Renal cortical epithelial cell (primary cell): ENCODE results near the gene SYCP3. TPM values are rescaled to one million over a fixed set of nuclear protein-coding genes. Genes with fewer than 3 reads are reported as not detected.

Experiments
- DNase-seq: peaks from one replicate; pipeline ENCODE4 v3.0.0-alpha.2; 2011; ENCODE audit warnings: low read depth
- total RNA-seq: library from RNA; depleted of rRNA; stranded (reverse); fragments of >200 nt; gene quantifications from 2 replicates; pipeline ENCODE4 v1.2.3, GENCODE V29; 2014

The SYCP3 gene
- total RNA-seq, 1 donor from 2014 or later = 0.15 TPM

DNA sequence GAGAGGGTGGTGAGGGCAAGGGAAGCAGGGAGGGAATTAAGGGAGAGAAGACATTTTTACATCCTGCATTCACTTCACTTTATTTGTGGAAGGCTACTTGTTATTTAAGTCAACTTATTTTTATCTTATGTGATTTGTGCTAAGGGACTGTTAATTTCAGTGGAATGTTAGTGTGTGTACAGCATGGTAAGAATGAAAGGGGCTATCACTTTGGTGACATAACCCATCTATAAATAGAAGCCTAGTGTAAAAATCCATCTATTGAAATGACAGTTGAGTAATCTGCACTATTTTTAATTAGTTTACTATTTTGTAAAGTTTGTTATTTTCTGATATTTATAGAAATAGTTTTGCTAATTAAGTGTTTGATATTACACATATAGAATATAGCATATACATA lies 58.6 kb downstream of the SYCP3 start:
- no peak for DNase-seq

DNA sequence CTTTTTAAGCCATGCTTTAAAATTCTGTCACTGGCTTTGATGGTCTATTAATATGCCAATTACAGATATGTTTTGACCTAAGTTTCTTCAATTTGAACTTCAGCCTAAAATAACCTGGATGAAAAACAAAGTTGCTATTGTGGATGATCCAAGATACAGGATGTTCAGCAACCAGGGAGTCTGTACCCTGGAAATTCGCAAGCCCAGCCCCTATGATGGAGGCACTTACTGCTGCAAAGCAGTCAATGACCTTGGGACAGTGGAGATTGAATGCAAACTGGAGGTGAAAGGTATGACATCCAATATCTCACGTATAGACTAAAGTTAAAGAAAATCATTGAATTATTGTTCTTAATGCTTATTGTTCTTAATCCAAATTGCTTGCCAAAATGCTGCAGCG lies 59.0 kb downstream of the SYCP3 start:
- no peak for DNase-seq

Other genes with a start within 250 kb of the SYCP3 start
- not detected in 2 replicates for gene MYBPC1, start 144.5 kb downstream of the SYCP3 start, total RNA-seq
- gene CHPT1, start 41.8 kb downstream of the SYCP3 start, total RNA-seq = 38.2 and 76.1 TPM in 2 replicates
- 41.5 and 74.2 TPM in 2 replicates for gene GNPTAB, start 91.5 kb upstream of the SYCP3 start, total RNA-seq
- 95.3 and 131 TPM in 2 replicates for gene DRAM1, start 138.1 kb upstream of the SYCP3 start, total RNA-seq